Lung (tissue), 12 donors: ENCODE data around the gene ZNF654. TPM values are rescaled to one million over a fixed set of nuclear protein-coding genes. Genes with fewer than 3 reads are reported as not detected.
"Not testable (repeated sequence)": the region's sequence is repeated elsewhere in the genome, so short reads cannot be mapped to it uniquely, and the experiment has no call there.

ENCODE experiments used
- ATAC-seq: fragments of 200-7000 bp; cut with Tn5 transposase; one replicate; pipeline ENCODE4 v1.9.1; 2020; ENCODE audit warnings: moderate number of reproducible peaks; ENCODE audit not compliant: insufficient read depth, low FRiP score
- DNase-seq, 3 donors: peaks; one replicate each; pipeline ENCODE4 v3.0.0-alpha.2; 2013 to 2017
- H3K27ac ChIP-seq, 2 donors: one replicate each; pipeline ENCODE4 v1.5.1; 2013; ENCODE audit warnings: mild to moderate bottlenecking in 2 of 2, moderate library complexity in 2 of 2, control low read depth in 1 of 2, inconsistent platforms in 1 of 2, low read depth in 1 of 2, low read length in 1 of 2
- H3K27me3 ChIP-seq, 3 donors: one replicate each; pipeline ENCODE4 v1.5.1; 2013; ENCODE audit warnings: low read length in 2 of 3; ENCODE audit not compliant: control insufficient read depth in 3 of 3, insufficient read depth in 3 of 3
- H3K36me3 ChIP-seq, 4 donors: one replicate each; pipeline ENCODE4 v1.5.1; 2013; ENCODE audit warnings: low read length in 4 of 4, mild to moderate bottlenecking in 1 of 4, moderate library complexity in 1 of 4; ENCODE audit not compliant: control insufficient read depth in 4 of 4, insufficient read depth in 4 of 4
- H3K4me1 ChIP-seq, 5 donors: one replicate each; pipeline ENCODE4 v1.5.1; 2013; ENCODE audit warnings: low read length in 5 of 5, mild to moderate bottlenecking in 2 of 5, moderate library complexity in 1 of 5; ENCODE audit not compliant: control insufficient read depth in 5 of 5, insufficient read depth in 5 of 5
- H3K4me3 ChIP-seq: one replicate; pipeline ENCODE4 v1.5.1; 2013; ENCODE audit warnings: mild to moderate bottlenecking, control low read depth, moderate library complexity
- H3K9ac ChIP-seq, 2 donors: one replicate each; pipeline ENCODE4 v1.5.1; 2013; ENCODE audit warnings: low read length in 2 of 2, control low read depth in 1 of 2; ENCODE audit not compliant: insufficient read depth in 1 of 2
- H3K9me3 ChIP-seq, 4 donors: one replicate each; pipeline ENCODE4 v1.5.1; 2013; ENCODE audit warnings: low read length in 3 of 4, mild to moderate bottlenecking in 1 of 4, moderate library complexity in 1 of 4; ENCODE audit not compliant: control insufficient read depth in 4 of 4, insufficient read depth in 3 of 4
- CTCF ChIP-seq: IDR thresholded peaks from 2 replicates; pipeline ENCODE4 v1.5.1; 2012; ENCODE audit warnings: mild to moderate bottlenecking; ENCODE audit errors: control extremely low read depth, extremely low read depth
- WGBS, 2 donors: extraction: QIAGEN DNeasy Blood & Tissue Kit; methylation state at CpG; one replicate each; pipeline ENCODE4 v1.1.7; 2013; 5-methylcytosine and 5-hydroxymethylcytosine counted together
- polyA plus RNA-seq, 2 donors: library from polyadenylated mRNA; stranded (reverse); fragments of 200-250 nt; gene quantifications; one replicate each; pipeline ENCODE4 v1.2.1, GENCODE V29; 2013
- total RNA-seq, 2 donors: library from RNA; depleted of rRNA in 1 of 2; stranded (reverse); fragments of >200 nt in 1 of 2; gene quantifications; one replicate each; pipeline ENCODE4 v1.2.1, GENCODE V29; 2014 to 2021
- donor health status: control.
- donor health status: control.
- donor health status: Bipolar disorder and iron deficiency.
- donor health status: healthy.
- donor health status: DM: yes; HTN: yes; CAD: no.

The ZNF654 gene
- total and polyA plus RNA-seq, 4 donors = 3.1 to 35.4 (median 7.4) TPM

- no peak overlapping the region for H3K9ac ChIP-seq
- ATAC-seq = no peak
- 18 to 23% methylated on average over 1 of the region's 1 CpG for WGBS, 2 donors
Observed at GRCh38 chr3:88117683-88118082, 58.6 kb downstream of the ZNF654 start.

GRCh38 chr3:88118603-88119002, 59.5 kb downstream of the ZNF654 start:
- 98 to 99% methylated on average over 1 of the region's 2 CpGs for WGBS, 2 donors
- DNase-seq, H3K27ac ChIP-seq, H3K4me1 ChIP-seq, H3K9ac ChIP-seq, ATAC-seq, H3K9me3 ChIP-seq, H3K4me3 ChIP-seq, H3K27me3 ChIP-seq: not testable (repeated sequence)
- peaks cover 0 to 15% (median 2%) of the 10 kb centered on the region in 4 donors for H3K36me3 ChIP-seq

More at GRCh38 chr3:88117683-88118082, 58.6 kb downstream of the ZNF654 start:
- H3K36me3 ChIP-seq = peaks cover 0 to 16% (median 2%) of the 10 kb centered on the region in 4 donors
- no peak for TF ChIP-seq CTCF
- no peaks in the 10 kb centered on the region for H3K27me3 ChIP-seq
- H3K27ac ChIP-seq = no peak overlapping the region
- no peak overlapping the region for H3K4me3 ChIP-seq
- H3K4me1 ChIP-seq = peaks cover 0 to 4% (median 0%) of the 10 kb centered on the region in 5 donors
- DNase-seq = no peak
- H3K9me3 ChIP-seq = no peaks in the 10 kb centered on the region

GRCh38 chr3:88123526-88123925, 64.5 kb downstream of the ZNF654 start:
- DNase-seq = no peak
- Histone ChIP-seq H3K27ac (no peak overlapping the region), H3K9me3 (no peaks in the 10 kb centered on the region), H3K4me1 (peaks cover 0 to 2% (median 0%) of the 10 kb centered on the region in 5 donors), H3K27me3 (no peaks in the 10 kb centered on the region), H3K9ac (no peak overlapping the region), H3K4me3 (no peak overlapping the region), H3K36me3 (peaks cover 0 to 4% (median 0%) of the 10 kb centered on the region in 4 donors)
- no peak for TF ChIP-seq CTCF
- no peak for ATAC-seq
- 96 to 100% methylated on average over 1 of the region's 1 CpG for WGBS, 2 donors

GRCh38 chr3:88131695-88132094, 72.6 kb downstream of the ZNF654 start:
- Histone ChIP-seq H3K4me1 (peaks cover 0 to 8% (median 0%) of the 10 kb centered on the region in 5 donors), H3K36me3 (peaks cover 0 to 23% (median 9%) of the 10 kb centered on the region in 4 donors), H3K9ac (no peak overlapping the region), H3K9me3 (no peaks in the 10 kb centered on the region), H3K4me3 (no peak overlapping the region), H3K27ac (no peak overlapping the region), H3K27me3 (no peaks in the 10 kb centered on the region)
- DNase-seq (no peak), ATAC-seq (no peak)
- WGBS, 2 donors = 91 to 96% methylated on average over 1 of the region's 1 CpG
- no peak for TF ChIP-seq CTCF
